SK-N-SH (cell line): Measurements from ENCODE around the gene GJA3.

ENCODE experiments used
- EP300 ChIP-seq, 2 experiments: IDR thresholded peaks; 2 replicates each; pipeline versions ENCODE4 v1.4.0 to v1.6.1; 2012; ENCODE audit warnings: borderline replicate concordance in 1 of 2, low read depth in 1 of 2, low read length in 1 of 2
- GATA2 ChIP-seq: sonication (generic); formaldehyde crosslinking; IDR thresholded peaks from 2 replicates; pipeline ENCODE4 v1.5.0; 2020; ENCODE audit warnings: mild to moderate bottlenecking, missing genetic modification reagents
- JUND ChIP-seq: IDR thresholded peaks from 2 replicates; pipeline ENCODE4 v1.4.0; 2012
- NRF1 ChIP-seq: IDR thresholded peaks from 2 replicates; pipeline ENCODE4 v1.6.1; 2012; ENCODE audit warnings: low read depth, mild to moderate bottlenecking, low read length
- RAD21 ChIP-seq: IDR thresholded peaks from 2 replicates; pipeline ENCODE4 v1.6.1; 2012; ENCODE audit warnings: mild to moderate bottlenecking, low read length
- SIN3A ChIP-seq: IDR thresholded peaks from 2 replicates; pipeline ENCODE4 v1.6.1; 2012; ENCODE audit warnings: low read depth, mild to moderate bottlenecking, low read length, moderate library complexity, borderline replicate concordance
- TAF1 ChIP-seq: IDR thresholded peaks from 2 replicates; pipeline ENCODE4 v1.6.1; 2012; ENCODE audit warnings: low read depth, mild to moderate bottlenecking, low read length, moderate library complexity, borderline replicate concordance
- YY1 ChIP-seq: IDR thresholded peaks from 2 replicates; pipeline ENCODE4 v1.4.0; 2012; ENCODE audit warnings: low read depth, mild to moderate bottlenecking
- TF ChIP-seq, protein P1 (sequence below): fragments of 200-600 bp; sonication (generic); IDR thresholded peaks from 2 replicates; pipeline ENCODE4 v1.6.1; 2017; ENCODE audit warnings: antibody characterized with exemption, mild to moderate bottlenecking, moderate library complexity
- TF ChIP-seq, protein P2 (sequence below): IDR thresholded peaks from 2 replicates; pipeline ENCODE4; 2012

DNA sequence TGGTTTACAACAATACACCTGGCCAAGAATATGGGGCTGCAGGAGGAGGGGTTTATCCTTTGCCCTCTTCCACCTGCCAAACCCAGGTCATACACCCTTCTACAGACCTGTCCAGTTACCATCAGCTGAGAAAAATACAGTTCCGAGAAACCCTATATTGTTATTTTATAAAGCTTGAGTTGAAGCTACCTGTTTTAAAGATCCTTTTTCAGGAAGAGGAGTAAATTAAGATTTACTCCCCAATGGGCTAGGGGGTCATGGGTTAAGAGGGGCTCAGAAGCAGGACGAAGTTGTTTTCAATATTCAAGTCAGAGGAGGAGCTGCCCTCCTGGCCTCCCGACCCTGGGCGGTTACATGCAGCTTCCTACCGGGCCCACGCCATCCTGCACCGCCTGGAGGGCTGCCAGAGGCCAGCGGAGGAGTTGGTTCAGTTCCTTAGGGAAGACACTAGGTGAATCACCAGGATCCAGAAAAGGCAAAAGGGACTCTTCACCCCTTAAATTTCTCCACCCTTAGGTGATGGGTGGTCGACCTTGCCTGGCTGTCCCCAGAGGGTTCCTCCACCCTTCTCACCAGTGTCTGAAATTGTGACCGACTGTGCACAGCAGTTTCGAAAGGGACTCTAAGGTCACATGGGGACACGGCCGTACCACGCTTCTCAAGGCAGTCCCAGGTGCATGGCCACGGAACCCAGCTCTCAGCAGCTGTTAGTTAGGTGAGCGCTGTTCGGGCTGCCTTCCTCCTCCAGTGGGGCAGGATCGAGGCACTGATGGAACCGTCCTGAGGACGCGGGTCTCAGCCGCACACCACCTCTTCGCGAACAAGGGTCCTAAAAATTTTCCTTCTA is 30.7 kb upstream of the GJA3 start:
- TF ChIP-seq, protein P1, sequence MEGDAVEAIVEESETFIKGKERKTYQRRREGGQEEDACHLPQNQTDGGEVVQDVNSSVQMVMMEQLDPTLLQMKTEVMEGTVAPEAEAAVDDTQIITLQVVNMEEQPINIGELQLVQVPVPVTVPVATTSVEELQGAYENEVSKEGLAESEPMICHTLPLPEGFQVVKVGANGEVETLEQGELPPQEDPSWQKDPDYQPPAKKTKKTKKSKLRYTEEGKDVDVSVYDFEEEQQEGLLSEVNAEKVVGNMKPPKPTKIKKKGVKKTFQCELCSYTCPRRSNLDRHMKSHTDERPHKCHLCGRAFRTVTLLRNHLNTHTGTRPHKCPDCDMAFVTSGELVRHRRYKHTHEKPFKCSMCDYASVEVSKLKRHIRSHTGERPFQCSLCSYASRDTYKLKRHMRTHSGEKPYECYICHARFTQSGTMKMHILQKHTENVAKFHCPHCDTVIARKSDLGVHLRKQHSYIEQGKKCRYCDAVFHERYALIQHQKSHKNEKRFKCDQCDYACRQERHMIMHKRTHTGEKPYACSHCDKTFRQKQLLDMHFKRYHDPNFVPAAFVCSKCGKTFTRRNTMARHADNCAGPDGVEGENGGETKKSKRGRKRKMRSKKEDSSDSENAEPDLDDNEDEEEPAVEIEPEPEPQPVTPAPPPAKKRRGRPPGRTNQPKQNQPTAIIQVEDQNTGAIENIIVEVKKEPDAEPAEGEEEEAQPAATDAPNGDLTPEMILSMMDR = no peak
- TF ChIP-seq RAD21 (no peak), JUND (no peak), GATA2 (no peak), YY1 (no peak), SIN3A (no peak), NRF1 (no peak), TAF1 (no peak), EP300 (IDR thresholded peaks at IDR 0.05; ENCODE audit: borderline replicate concordance in 1 of 2, low read depth in 1 of 2, low read length in 1 of 2) (no peak)
- TF ChIP-seq, protein P2, sequence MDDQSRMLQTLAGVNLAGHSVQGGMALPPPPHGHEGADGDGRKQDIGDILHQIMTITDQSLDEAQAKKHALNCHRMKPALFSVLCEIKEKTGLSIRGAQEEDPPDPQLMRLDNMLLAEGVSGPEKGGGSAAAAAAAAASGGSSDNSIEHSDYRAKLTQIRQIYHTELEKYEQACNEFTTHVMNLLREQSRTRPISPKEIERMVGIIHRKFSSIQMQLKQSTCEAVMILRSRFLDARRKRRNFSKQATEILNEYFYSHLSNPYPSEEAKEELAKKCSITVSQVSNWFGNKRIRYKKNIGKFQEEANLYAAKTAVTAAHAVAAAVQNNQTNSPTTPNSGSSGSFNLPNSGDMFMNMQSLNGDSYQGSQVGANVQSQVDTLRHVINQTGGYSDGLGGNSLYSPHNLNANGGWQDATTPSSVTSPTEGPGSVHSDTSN = no peak
